ENCODE data around the gene NCOA1.

- no peak for TF ChIP-seq ZNF639 (tag by site-specific recombination; IDR thresholded peaks at IDR 0.05)
- TF ChIP-seq CTCF (tag by site-specific recombination; IDR thresholded peaks at IDR 0.05), result no peak
- TF ChIP-seq ZNF777 (tag by site-specific recombination; IDR thresholded peaks at IDR 0.05; ENCODE audit: borderline replicate concordance), result no peak
These were observed 101.5 kb downstream of the NCOA1 start for GRCh38 chr2:24592441-24593100.
